Loucy (cell line): ENCODE data around the gene HRH1.
"Not testable (repeated sequence)": the region's sequence is repeated elsewhere in the genome, so short reads cannot be mapped to it uniquely, and the experiment has no call there.

ENCODE experiments used
- CTCF ChIP-seq: fragments of 200-600 bp; sonication (generic); conservative IDR thresholded peaks from 2 replicates; pipeline ENCODE4 v1.5.1; 2014; ENCODE audit warnings: mild to moderate bottlenecking, antibody characterized with exemption, low read length
- EZH2phosphoT487 ChIP-seq: fragments of 200-600 bp; IDR thresholded peaks from 2 replicates; pipeline ENCODE4 v1.6.1; 2018; ENCODE audit warnings: antibody characterized with exemption, mild to moderate bottlenecking, moderate library complexity, borderline replicate concordance

- TF ChIP-seq CTCF, EZH2phosphoT487: not testable (repeated sequence)
Measured at GRCh38 chr3:11255537-11255936, 101.2 kb downstream of the HRH1 start.
